ENCODE data around the gene CYP2W1. TPM values are rescaled to one million over a fixed set of nuclear protein-coding genes. Genes with fewer than 3 reads are reported as not detected.
A peak's percentile ranks its signal among the peaks of the same experiment; 100 is the strongest.

CYP2W1 gene
- total RNA-seq, 1 donor from 2014 or later = not detected

DNA sequence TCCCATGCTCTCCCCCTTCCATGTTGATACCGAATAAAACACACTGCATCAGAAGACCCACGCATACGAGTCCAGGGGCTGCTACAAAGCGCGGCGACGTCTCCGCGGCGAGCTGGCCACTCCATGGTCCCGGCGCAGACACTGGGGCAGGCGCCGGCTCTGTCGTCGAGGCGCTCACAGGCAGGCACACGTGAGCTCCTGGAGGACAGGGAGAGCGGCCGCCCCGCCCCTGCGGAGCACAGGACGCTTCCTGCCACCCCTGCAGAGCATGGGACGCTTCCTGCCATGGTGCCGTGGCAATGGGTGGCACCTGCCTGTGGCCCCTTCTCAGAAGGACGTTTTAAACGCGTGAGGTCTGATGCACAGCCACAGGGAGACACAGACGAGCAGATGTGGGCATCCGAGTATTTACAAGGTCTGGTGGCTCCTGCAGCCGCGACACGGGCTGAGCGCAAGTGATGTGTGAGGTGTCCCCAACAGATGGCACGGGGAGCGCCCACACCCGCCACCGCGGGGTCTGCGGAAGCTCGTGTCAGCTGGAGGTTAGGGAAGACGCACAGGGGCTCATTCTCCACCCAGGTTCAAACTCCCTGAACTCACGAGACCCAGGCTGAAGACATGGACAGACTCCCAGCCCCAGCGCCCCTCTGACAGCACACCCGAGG is 40.0 kb downstream of the CYP2W1 start:
- Histone ChIP-seq H4K20me1 (ENCODE audit: low read depth) (peaks cover 53% of the 10 kb centered on the region), H3K4me2 (no peak overlapping the region), H3K4me1 (peaks cover 8% of the 10 kb centered on the region), H3K9me3 (ENCODE audit: low read depth) (no peaks in the 10 kb centered on the region), H3K79me2 (ENCODE audit: low read depth) (peaks cover 68% of the 10 kb centered on the region), H2AFZ (replicated peaks) (no peak overlapping the region), H3K4me3 (no peak overlapping the region), H3K36me3 (no peaks in the 10 kb centered on the region), H3K9ac (no peak overlapping the region), H3F3A (ENCODE audit: low read depth) (peaks cover 10% of the 10 kb centered on the region), H3K27ac (no peak overlapping the region), H3K27me3 (no peaks in the 10 kb centered on the region)
- Mint-ChIP-seq H3K36me3 (peaks cover 25% of the 10 kb centered on the region), H3K4me3 (no peak overlapping the region), H3K27me3 (ENCODE audit: insufficient read depth, low read depth) (peaks cover 4% of the 10 kb centered on the region), H3K9me3 (peaks cover 11% of the 10 kb centered on the region), H3K27ac (no peak overlapping the region), H3K4me1 (peaks cover 26% of the 10 kb centered on the region)
- TF ChIP-seq EZH2phosphoT487 (IDR thresholded peaks at IDR 0.05) = no peak
- no peak for DNase-seq (ENCODE audit: low spot score)

- no peak for DNase-seq (ENCODE audit: low spot score)
- Mint-ChIP-seq H3K27me3 (ENCODE audit: insufficient read depth, low read depth) (peaks cover 4% of the 10 kb centered on the region), H3K4me3 (no peak overlapping the region), H3K27ac (peak overlapping the region; percentile 78), H3K36me3 (peaks cover 21% of the 10 kb centered on the region), H3K9me3 (peaks cover 11% of the 10 kb centered on the region), H3K4me1 (peaks cover 31% of the 10 kb centered on the region)
- H3K27me3 ChIP-seq = no peaks in the 10 kb centered on the region
- H3K9ac ChIP-seq = no peak overlapping the region
- no peak overlapping the region for H2AFZ ChIP-seq (replicated peaks)
- H3K4me1 ChIP-seq = peaks cover 8% of the 10 kb centered on the region
- no peaks in the 10 kb centered on the region for H3K36me3 ChIP-seq
- H3K79me2 ChIP-seq (ENCODE audit: low read depth) = peaks cover 68% of the 10 kb centered on the region
- H3K27ac ChIP-seq = no peak overlapping the region
- TF ChIP-seq CTCF (IDR thresholded peaks at IDR 0.05) (no peak), EZH2phosphoT487 (IDR thresholded peaks at IDR 0.05) (no peak), EZH2 (IDR thresholded peaks at IDR 0.05) (no peak)
- no peak overlapping the region for H3K4me2 ChIP-seq
- H3K9me3 ChIP-seq (ENCODE audit: low read depth) = no peaks in the 10 kb centered on the region
- H3F3A ChIP-seq (ENCODE audit: low read depth) = peaks cover 19% of the 10 kb centered on the region
- no peak overlapping the region for H3K4me3 ChIP-seq
- H4K20me1 ChIP-seq (ENCODE audit: low read depth) = peaks cover 50% of the 10 kb centered on the region
These were observed 41.4 kb downstream of the CYP2W1 start for GRCh38 chr7:1024331-1024841.

DNA sequence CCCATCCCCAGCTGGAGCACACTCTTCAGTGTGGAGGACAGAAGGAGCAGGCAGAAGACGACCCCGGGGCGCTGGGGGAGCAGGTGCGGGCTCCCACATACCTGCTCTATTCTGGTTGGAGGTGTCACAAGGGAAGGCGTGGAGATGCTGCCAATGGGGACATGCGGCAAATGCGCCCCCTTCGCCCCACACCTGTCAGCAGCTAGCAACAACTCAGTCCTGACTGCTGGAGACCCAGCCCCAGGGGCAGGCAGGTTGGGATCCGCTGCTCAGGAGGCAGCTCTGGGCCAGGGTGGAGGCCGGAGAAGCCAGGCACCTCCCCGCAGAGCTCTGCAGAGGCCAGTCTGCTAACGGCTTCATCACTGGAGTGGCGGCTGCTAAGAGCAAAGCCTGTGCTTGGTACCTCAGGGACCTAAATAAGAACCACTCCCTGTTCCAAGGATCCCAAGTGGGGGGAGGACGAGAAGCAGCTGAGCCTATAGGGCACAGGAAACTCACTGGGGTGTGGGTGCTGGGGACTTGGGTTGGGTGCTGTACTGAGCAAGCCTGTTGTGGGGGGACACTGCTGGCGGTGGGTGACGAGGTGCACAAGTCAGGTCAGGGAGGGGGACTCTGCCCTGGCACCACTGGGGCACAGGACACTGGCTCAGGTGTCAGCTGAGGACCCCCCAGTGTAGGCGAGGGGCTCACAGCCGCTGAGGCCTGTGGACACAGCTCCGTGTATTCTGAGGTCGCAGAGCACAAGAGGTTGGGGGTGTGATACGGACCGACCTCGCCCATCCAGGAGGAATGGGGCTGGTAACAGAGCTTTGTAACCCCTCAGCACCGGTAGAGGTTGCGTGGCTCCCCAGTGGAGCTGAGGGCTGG is 42.1 kb downstream of the CYP2W1 start:
- Histone ChIP-seq H3K9ac (no peak overlapping the region), H3K79me2 (ENCODE audit: low read depth) (peaks cover 68% of the 10 kb centered on the region), H3K36me3 (no peaks in the 10 kb centered on the region), H4K20me1 (ENCODE audit: low read depth) (peaks cover 49% of the 10 kb centered on the region), H3K9me3 (ENCODE audit: low read depth) (no peaks in the 10 kb centered on the region), H3K4me3 (no peak overlapping the region), H3K27ac (no peak overlapping the region), H3K4me1 (peaks cover 8% of the 10 kb centered on the region), H2AFZ (replicated peaks) (no peak overlapping the region), H3F3A (ENCODE audit: low read depth) (peaks cover 21% of the 10 kb centered on the region), H3K27me3 (no peaks in the 10 kb centered on the region), H3K4me2 (no peak overlapping the region)
- Mint-ChIP-seq H3K27ac (no peak overlapping the region), H3K4me1 (peaks cover 36% of the 10 kb centered on the region), H3K36me3 (peaks cover 24% of the 10 kb centered on the region), H3K9me3 (peaks cover 11% of the 10 kb centered on the region), H3K4me3 (no peak overlapping the region), H3K27me3 (ENCODE audit: insufficient read depth, low read depth) (peaks cover 4% of the 10 kb centered on the region)
- DNase-seq (ENCODE audit: low spot score) = no peak
- TF ChIP-seq EZH2phosphoT487 (IDR thresholded peaks at IDR 0.05) = no peak

DNA sequence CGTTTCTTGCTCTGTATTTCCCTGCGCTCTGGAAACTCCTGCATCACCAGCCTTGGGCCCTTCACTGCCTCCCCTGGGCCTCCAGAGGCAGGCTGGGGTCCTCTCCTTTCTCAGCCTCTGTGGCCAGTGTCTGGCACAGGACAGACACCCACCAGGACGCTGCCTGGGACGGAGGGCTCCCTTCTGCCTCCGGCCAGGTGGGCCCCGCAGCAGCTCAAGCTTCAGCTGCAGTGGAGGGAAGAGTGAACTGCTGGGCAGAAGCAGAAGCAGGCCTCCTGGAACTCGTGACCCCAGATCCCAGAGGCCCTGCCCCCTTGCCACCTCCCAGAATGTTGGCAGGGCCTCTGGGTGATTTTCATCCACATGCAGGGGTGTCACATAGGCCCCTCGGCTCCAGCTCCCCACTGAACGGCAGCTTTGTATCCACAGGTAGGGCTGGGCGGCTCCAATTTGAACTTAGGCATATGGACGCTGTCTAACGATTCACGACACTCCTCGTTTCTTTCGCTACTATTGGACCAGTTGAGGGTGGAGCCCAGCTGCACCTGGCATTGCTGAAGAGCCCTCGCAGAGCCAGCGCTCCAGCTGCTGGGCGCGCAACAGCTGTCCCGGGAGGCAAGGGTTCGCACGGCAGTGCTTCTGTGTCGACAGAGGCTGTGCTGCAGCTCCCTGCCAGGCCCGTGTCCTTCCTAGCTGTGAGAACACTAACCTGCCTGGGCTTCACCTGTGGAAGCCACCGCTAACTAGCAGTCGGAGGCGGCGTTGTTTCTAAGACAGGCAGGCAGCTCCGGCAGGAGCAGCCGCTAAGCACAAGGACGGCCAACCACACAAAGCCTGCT is 43.0 kb downstream of the CYP2W1 start:
- no peak overlapping the region for H3K4me2 ChIP-seq

More for the DNA sequence above, 43.0 kb downstream of the CYP2W1 start:
- Histone ChIP-seq H3K36me3 (no peaks in the 10 kb centered on the region), H3K4me1 (peaks cover 8% of the 10 kb centered on the region), H3K9ac (no peak overlapping the region), H3K27ac (no peak overlapping the region), H3K4me3 (no peak overlapping the region), H3K27me3 (no peaks in the 10 kb centered on the region), H3F3A (ENCODE audit: low read depth) (peaks cover 21% of the 10 kb centered on the region), H2AFZ (replicated peaks) (no peak overlapping the region), H4K20me1 (ENCODE audit: low read depth) (peaks cover 49% of the 10 kb centered on the region), H3K79me2 (ENCODE audit: low read depth) (peaks cover 61% of the 10 kb centered on the region), H3K9me3 (ENCODE audit: low read depth) (no peaks in the 10 kb centered on the region)
- Mint-ChIP-seq H3K27ac (no peak overlapping the region), H3K4me3 (peak overlapping the region; percentile 93), H3K27me3 (ENCODE audit: insufficient read depth, low read depth) (peaks cover 4% of the 10 kb centered on the region), H3K36me3 (peaks cover 24% of the 10 kb centered on the region), H3K9me3 (peaks cover 11% of the 10 kb centered on the region), H3K4me1 (peaks cover 39% of the 10 kb centered on the region)
- no peak for DNase-seq (ENCODE audit: low spot score)
- TF ChIP-seq EZH2 (IDR thresholded peaks at IDR 0.05) (no peak), EZH2phosphoT487 (IDR thresholded peaks at IDR 0.05) (no peak), CTCF (IDR thresholded peaks at IDR 0.05) (no peak)
